ENCODE results near the gene GSG1L2. TPM values are rescaled to one million over a fixed set of nuclear protein-coding genes. Genes with fewer than 3 reads are reported as not detected.

Gene GSG1L2
- total and polyA plus RNA-seq, 2 experiments from 2014 or later = not detected

DNA sequence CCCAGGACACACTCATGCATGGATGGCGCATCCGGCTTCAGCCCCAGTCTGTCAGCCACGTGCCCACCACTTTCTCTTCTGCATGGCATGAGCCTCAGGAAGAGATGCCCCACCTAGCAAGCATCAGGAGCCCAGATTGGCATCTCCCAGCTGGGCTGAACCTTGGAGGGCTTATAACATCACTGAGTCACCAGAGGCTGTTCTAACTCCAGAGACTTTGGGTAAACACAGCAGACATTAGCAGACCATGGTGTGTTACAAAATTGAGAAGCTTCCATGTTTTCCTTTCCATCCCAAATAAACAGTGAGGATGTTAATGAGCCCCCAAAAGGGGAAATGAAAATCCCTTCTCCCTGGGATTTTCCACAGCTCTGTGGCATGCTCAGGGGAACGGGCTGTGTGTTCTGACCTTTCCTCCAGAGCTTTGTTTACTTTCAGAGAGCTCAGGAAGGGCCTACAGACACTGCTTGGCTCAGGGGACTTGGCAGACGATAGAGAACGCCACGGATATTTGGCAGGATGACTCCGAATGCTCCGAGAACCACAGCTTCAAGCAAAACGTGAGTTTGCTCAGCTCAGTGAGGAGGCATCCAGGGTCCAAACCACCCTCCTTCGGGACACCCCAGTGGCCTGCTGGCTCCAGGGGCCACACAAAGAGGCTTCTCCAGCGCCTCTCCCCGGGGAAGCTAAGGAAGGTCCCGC lies 20.3 kb upstream of the GSG1L2 start:
- no peaks in the 10 kb centered on the region for H3F3A ChIP-seq (replicated peaks; ENCODE audit: low read depth)
- no peak overlapping the region for H3K27ac ChIP-seq (ENCODE audit: low read depth)
- H4K20me1 ChIP-seq (replicated peaks; ENCODE audit: insufficient read depth) = no peaks in the 10 kb centered on the region
- peaks cover 11% of the 10 kb centered on the region; the same call in 1 of the 2 replicates for H3K9me2 ChIP-seq (ENCODE audit: insufficient read depth)
- no peak overlapping the region for H2AFZ ChIP-seq
- peaks cover 12% of the 10 kb centered on the region for H3K4me1 ChIP-seq (ENCODE audit: insufficient read depth)
- DNase-seq (ENCODE audit: low spot score) (no peak), ATAC-seq (no peak)
- H3K4me3 ChIP-seq = no peak overlapping the region
- Mint-ChIP-seq H3K27ac (no peak overlapping the region), H3K4me1 (peaks cover 18% of the 10 kb centered on the region), H3K36me3 (ENCODE audit: low read depth) (no peaks in the 10 kb centered on the region; the same call in 2 of the 3 replicates), H3K4me3 (no peak overlapping the region), H3K9me3 (no peaks in the 10 kb centered on the region; the same call in 2 of the 3 replicates), H3K27me3 (ENCODE audit: insufficient read depth, low read depth, poor library complexity) (peaks cover 10% of the 10 kb centered on the region)
- no peaks in the 10 kb centered on the region for H3K36me3 ChIP-seq (ENCODE audit: insufficient read depth)
- no peaks in the 10 kb centered on the region for H3K27me3 ChIP-seq (ENCODE audit: insufficient read depth)
- no peak for TF ChIP-seq NANOG (IDR thresholded peaks at IDR 0.05; ENCODE audit: borderline replicate concordance)
- TF ChIP-seq, protein P1, sequence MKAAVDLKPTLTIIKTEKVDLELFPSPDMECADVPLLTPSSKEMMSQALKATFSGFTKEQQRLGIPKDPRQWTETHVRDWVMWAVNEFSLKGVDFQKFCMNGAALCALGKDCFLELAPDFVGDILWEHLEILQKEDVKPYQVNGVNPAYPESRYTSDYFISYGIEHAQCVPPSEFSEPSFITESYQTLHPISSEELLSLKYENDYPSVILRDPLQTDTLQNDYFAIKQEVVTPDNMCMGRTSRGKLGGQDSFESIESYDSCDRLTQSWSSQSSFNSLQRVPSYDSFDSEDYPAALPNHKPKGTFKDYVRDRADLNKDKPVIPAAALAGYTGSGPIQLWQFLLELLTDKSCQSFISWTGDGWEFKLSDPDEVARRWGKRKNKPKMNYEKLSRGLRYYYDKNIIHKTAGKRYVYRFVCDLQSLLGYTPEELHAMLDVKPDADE (IDR thresholded peaks at IDR 0.05) = no peak
- no peak for TF ChIP-seq POLR2AphosphoS5 (IDR thresholded peaks at IDR 0.05; ENCODE audit: low read depth)
- TF ChIP-seq, protein P2, sequence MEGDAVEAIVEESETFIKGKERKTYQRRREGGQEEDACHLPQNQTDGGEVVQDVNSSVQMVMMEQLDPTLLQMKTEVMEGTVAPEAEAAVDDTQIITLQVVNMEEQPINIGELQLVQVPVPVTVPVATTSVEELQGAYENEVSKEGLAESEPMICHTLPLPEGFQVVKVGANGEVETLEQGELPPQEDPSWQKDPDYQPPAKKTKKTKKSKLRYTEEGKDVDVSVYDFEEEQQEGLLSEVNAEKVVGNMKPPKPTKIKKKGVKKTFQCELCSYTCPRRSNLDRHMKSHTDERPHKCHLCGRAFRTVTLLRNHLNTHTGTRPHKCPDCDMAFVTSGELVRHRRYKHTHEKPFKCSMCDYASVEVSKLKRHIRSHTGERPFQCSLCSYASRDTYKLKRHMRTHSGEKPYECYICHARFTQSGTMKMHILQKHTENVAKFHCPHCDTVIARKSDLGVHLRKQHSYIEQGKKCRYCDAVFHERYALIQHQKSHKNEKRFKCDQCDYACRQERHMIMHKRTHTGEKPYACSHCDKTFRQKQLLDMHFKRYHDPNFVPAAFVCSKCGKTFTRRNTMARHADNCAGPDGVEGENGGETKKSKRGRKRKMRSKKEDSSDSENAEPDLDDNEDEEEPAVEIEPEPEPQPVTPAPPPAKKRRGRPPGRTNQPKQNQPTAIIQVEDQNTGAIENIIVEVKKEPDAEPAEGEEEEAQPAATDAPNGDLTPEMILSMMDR (conservative IDR thresholded peaks at IDR 0.05; ENCODE audit: low read depth in 2 of 2) = no peak
- TF ChIP-seq JUNB (IDR thresholded peaks at IDR 0.05; ENCODE audit: unreplicated experiment) = no peak
- no peak for TF ChIP-seq EZH2phosphoT487 (IDR thresholded peaks at IDR 0.05; ENCODE audit: unreplicated experiment)
- TF ChIP-seq, protein P3, sequence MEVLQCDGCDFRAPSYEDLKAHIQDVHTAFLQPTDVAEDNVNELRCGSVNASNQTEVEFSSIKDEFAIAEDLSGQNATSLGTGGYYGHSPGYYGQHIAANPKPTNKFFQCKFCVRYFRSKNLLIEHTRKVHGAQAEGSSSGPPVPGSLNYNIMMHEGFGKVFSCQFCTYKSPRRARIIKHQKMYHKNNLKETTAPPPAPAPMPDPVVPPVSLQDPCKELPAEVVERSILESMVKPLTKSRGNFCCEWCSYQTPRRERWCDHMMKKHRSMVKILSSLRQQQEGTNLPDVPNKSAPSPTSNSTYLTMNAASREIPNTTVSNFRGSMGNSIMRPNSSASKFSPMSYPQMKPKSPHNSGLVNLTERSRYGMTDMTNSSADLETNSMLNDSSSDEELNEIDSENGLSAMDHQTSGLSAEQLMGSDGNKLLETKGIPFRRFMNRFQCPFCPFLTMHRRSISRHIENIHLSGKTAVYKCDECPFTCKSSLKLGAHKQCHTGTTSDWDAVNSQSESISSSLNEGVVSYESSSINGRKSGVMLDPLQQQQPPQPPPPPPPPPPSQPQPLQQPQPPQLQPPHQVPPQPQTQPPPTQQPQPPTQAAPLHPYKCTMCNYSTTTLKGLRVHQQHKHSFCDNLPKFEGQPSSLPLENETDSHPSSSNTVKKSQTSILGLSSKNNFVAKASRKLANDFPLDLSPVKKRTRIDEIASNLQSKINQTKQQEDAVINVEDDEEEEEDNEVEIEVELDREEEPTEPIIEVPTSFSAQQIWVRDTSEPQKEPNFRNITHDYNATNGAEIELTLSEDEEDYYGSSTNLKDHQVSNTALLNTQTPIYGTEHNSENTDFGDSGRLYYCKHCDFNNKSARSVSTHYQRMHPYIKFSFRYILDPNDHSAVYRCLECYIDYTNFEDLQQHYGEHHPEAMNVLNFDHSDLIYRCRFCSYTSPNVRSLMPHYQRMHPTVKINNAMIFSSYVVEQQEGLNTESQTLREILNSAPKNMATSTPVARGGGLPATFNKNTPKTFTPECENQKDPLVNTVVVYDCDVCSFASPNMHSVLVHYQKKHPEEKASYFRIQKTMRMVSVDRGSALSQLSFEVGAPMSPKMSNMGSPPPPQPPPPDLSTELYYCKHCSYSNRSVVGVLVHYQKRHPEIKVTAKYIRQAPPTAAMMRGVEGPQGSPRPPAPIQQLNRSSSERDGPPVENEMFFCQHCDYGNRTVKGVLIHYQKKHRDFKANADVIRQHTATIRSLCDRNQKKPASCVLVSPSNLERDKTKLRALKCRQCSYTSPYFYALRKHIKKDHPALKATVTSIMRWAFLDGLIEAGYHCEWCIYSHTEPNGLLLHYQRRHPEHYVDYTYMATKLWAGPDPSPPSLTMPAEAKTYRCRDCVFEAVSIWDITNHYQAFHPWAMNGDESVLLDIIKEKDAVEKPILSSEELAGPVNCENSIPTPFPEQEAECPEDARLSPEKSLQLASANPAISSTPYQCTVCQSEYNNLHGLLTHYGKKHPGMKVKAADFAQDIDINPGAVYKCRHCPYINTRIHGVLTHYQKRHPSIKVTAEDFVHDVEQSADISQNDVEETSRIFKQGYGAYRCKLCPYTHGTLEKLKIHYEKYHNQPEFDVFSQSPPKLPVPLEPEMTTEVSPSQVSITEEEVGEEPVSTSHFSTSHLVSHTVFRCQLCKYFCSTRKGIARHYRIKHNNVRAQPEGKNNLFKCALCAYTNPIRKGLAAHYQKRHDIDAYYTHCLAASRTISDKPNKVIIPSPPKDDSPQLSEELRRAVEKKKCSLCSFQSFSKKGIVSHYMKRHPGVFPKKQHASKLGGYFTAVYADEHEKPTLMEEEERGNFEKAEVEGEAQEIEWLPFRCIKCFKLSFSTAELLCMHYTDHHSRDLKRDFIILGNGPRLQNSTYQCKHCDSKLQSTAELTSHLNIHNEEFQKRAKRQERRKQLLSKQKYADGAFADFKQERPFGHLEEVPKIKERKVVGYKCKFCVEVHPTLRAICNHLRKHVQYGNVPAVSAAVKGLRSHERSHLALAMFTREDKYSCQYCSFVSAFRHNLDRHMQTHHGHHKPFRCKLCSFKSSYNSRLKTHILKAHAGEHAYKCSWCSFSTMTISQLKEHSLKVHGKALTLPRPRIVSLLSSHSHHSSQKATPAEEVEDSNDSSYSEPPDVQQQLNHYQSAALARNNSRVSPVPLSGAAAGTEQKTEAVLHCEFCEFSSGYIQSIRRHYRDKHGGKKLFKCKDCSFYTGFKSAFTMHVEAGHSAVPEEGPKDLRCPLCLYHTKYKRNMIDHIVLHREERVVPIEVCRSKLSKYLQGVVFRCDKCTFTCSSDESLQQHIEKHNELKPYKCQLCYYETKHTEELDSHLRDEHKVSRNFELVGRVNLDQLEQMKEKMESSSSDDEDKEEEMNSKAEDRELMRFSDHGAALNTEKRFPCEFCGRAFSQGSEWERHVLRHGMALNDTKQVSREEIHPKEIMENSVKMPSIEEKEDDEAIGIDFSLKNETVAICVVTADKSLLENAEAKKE (CRISPR knock-in tag; IDR thresholded peaks at IDR 0.05) = no peak
- TF ChIP-seq ZNF114 (CRISPR knock-in tag; IDR thresholded peaks at IDR 0.05) = no peak
- no peak for TF ChIP-seq ZNF331 (CRISPR knock-in tag; IDR thresholded peaks at IDR 0.05; ENCODE audit: low read depth)
- TF ChIP-seq, protein P4, sequence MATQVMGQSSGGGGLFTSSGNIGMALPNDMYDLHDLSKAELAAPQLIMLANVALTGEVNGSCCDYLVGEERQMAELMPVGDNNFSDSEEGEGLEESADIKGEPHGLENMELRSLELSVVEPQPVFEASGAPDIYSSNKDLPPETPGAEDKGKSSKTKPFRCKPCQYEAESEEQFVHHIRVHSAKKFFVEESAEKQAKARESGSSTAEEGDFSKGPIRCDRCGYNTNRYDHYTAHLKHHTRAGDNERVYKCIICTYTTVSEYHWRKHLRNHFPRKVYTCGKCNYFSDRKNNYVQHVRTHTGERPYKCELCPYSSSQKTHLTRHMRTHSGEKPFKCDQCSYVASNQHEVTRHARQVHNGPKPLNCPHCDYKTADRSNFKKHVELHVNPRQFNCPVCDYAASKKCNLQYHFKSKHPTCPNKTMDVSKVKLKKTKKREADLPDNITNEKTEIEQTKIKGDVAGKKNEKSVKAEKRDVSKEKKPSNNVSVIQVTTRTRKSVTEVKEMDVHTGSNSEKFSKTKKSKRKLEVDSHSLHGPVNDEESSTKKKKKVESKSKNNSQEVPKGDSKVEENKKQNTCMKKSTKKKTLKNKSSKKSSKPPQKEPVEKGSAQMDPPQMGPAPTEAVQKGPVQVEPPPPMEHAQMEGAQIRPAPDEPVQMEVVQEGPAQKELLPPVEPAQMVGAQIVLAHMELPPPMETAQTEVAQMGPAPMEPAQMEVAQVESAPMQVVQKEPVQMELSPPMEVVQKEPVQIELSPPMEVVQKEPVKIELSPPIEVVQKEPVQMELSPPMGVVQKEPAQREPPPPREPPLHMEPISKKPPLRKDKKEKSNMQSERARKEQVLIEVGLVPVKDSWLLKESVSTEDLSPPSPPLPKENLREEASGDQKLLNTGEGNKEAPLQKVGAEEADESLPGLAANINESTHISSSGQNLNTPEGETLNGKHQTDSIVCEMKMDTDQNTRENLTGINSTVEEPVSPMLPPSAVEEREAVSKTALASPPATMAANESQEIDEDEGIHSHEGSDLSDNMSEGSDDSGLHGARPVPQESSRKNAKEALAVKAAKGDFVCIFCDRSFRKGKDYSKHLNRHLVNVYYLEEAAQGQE (IDR thresholded peaks at IDR 0.05; ENCODE audit: unreplicated experiment) = no peak
- no peak for TF ChIP-seq CREB1 (CRISPR knock-in tag; IDR thresholded peaks at IDR 0.05; ENCODE audit: low read depth)
- no peak overlapping the region for H3K4me2 ChIP-seq
- no peaks in the 10 kb centered on the region for H3K79me2 ChIP-seq (replicated peaks; ENCODE audit: insufficient read depth)

Measured in GM23338 (cell line).